Panc1 (cell line): Measurements from ENCODE around the gene NT5DC1. TPM values are rescaled to one million over a fixed set of nuclear protein-coding genes. Genes with fewer than 3 reads are reported as not detected.

Source experiments
- ATAC-seq: fragments of 200-7000 bp; cut with Tn5 transposase; 2 replicates; pipeline ENCODE4 v1.9.1; 2020; ENCODE audit warnings: mild to moderate bottlenecking, moderate library complexity
- BruUV-seq: library from RNA; stranded (reverse); fragments of 400-500 nt; replicated peaks from 2 replicates; lab custom pipeline; 2021; lab: Mats Ljungman, UMichigan
- CTCF ChIA-PET: fragments of 300-600 bp; sonication (Branson Sonifier 250); formaldehyde crosslinking; loops from one replicate; lab custom pipeline; 2022; ENCODE audit warnings: antibody characterized with exemption; lab: Charles Lee
- POLR2A ChIA-PET: fragments of 300-600 bp; sonication (Branson Sonifier 250); formaldehyde crosslinking; loops from one replicate; lab custom pipeline; 2022; ENCODE audit warnings: antibody characterized with exemption; lab: Charles Lee
- DNase-seq: peaks from one replicate; pipeline ENCODE4 v3.0.0-alpha.2; 2010; ENCODE audit warnings: low read depth, low spot score
- H3K27ac ChIP-seq: 2 replicates; pipeline ENCODE4 v1.5.1; 2011; ENCODE audit warnings: mild to moderate bottlenecking, low read length, inconsistent platforms
- H3K27me3 ChIP-seq: fragments of 200-500 bp; sonication (Bioruptor generic); 2 replicates; pipeline ENCODE4 v1.6.0; 2014; ENCODE audit warnings: low read length, inconsistent platforms; ENCODE audit not compliant: control insufficient read depth, insufficient read depth
- H3K36me3 ChIP-seq: fragments of 200-500 bp; sonication (Bioruptor generic); 2 replicates; pipeline ENCODE4 v1.5.1; 2014; ENCODE audit warnings: inconsistent platforms, mild to moderate bottlenecking, low read length, moderate library complexity; ENCODE audit not compliant: control insufficient read depth, insufficient read depth
- H3K4me1 ChIP-seq: 2 replicates; pipeline ENCODE4 v1.5.1; 2011; ENCODE audit warnings: inconsistent platforms, mild to moderate bottlenecking, low read length, moderate library complexity; ENCODE audit not compliant: control insufficient read depth, insufficient read depth
- H3K4me3 ChIP-seq, 2 experiments: 2 replicates each; pipeline ENCODE4 v1.5.1; 2011 to 2012; ENCODE audit warnings: low read depth in 2 of 2, low read length in 2 of 2, mild to moderate bottlenecking in 2 of 2, inconsistent platforms in 1 of 2, moderate library complexity in 1 of 2
- H3K9me3 ChIP-seq: fragments of 200-500 bp; sonication (Bioruptor generic); 2 replicates; pipeline ENCODE4 v1.5.1; 2014; ENCODE audit warnings: low read depth, mild to moderate bottlenecking, inconsistent platforms, low read length, moderate library complexity; ENCODE audit not compliant: control insufficient read depth, insufficient read depth
- POLR2AphosphoS5 ChIP-seq: IDR thresholded peaks from 2 replicates; pipeline ENCODE4 v1.6.1; 2012; ENCODE audit warnings: mild to moderate bottlenecking, low read depth, low read length, moderate library complexity
- REST ChIP-seq, 2 experiments: IDR thresholded peaks; 2 replicates each; pipeline ENCODE4 v1.6.1; 2011 to 2012; ENCODE audit warnings: low read depth in 2 of 2, control low read depth in 1 of 2, low read length in 1 of 2, mild to moderate bottlenecking in 1 of 2, moderate library complexity in 1 of 2; ENCODE audit not compliant: insufficient read depth in 1 of 2
- SIN3A ChIP-seq: IDR thresholded peaks from 2 replicates; pipeline ENCODE4 v1.6.1; 2012; ENCODE audit warnings: low read depth, mild to moderate bottlenecking, low read length, moderate library complexity, borderline replicate concordance; ENCODE audit not compliant: insufficient read depth
- TCF7L2 ChIP-seq: IDR thresholded peaks from 2 replicates; pipeline ENCODE4 v1.6.1; 2011; ENCODE audit warnings: mild to moderate bottlenecking, low read depth, low read length, inconsistent platforms
- in situ Hi-C: cut with HindIII; loops from 2 replicates; pipeline ENCODE4 v1.10.0; 2016; ENCODE audit warnings: low sequenced_read_pairs, low pct_unique_long_range_greater_than_20kb
- intact Hi-C: fragments of 100-400 bp; cut with micrococcal nuclease; formaldehyde crosslinking; loops from one replicate; pipeline ENCODE4 v1.10.0; 2022; ENCODE audit not compliant: unreplicated experiment
- total RNA-seq: library from RNA; stranded (reverse); gene quantifications from one replicate; pipeline ENCODE4 v1.2.1, GENCODE V29; 2021; ENCODE audit not compliant: unreplicated experiment
- TF ChIP-seq, protein P1 (sequence below): fragments of 450-650 bp; IDR thresholded peaks from 2 replicates; pipeline ENCODE4 v1.5.1; 2017; ENCODE audit warnings: mild to moderate bottlenecking

NT5DC1 gene
- total RNA-seq, 1 experiment from 2014 or later = 79.1 TPM

GRCh38 chr6:116084284-116084683, 16.4 kb upstream of the NT5DC1 start:
- Histone ChIP-seq H3K36me3 (no peaks in the 10 kb centered on the region), H3K27me3 (no peaks in the 10 kb centered on the region), H3K27ac (no peak overlapping the region), H3K4me1 (peaks cover 4% of the 10 kb centered on the region; the same call in 1 of the 2 replicates), H3K4me3 (no peak overlapping the region), H3K9me3 (no peaks in the 10 kb centered on the region)
- intact Hi-C loops (no loop called here), in situ Hi-C loops (no loop called here)
- no TSS peak for BruUV-seq
- TF ChIP-seq REST (IDR thresholded peaks at IDR 0.05; ENCODE audit: insufficient read depth in 1 of 2, low read depth in 2 of 2, low read length in 1 of 2) = no peak
- TF ChIP-seq TCF7L2 = no peak
- no peak for TF ChIP-seq POLR2AphosphoS5
- no peak for TF ChIP-seq SIN3A
- TF ChIP-seq, protein P1, sequence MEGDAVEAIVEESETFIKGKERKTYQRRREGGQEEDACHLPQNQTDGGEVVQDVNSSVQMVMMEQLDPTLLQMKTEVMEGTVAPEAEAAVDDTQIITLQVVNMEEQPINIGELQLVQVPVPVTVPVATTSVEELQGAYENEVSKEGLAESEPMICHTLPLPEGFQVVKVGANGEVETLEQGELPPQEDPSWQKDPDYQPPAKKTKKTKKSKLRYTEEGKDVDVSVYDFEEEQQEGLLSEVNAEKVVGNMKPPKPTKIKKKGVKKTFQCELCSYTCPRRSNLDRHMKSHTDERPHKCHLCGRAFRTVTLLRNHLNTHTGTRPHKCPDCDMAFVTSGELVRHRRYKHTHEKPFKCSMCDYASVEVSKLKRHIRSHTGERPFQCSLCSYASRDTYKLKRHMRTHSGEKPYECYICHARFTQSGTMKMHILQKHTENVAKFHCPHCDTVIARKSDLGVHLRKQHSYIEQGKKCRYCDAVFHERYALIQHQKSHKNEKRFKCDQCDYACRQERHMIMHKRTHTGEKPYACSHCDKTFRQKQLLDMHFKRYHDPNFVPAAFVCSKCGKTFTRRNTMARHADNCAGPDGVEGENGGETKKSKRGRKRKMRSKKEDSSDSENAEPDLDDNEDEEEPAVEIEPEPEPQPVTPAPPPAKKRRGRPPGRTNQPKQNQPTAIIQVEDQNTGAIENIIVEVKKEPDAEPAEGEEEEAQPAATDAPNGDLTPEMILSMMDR = no peak
- DNase-seq (no peak), ATAC-seq (no peak)
- ChIA-PET CTCF (no interaction called here), POLR2A (no interaction called here)

GRCh38 chr6:116087437-116088027, 13.1 kb upstream of the NT5DC1 start:
- no peak for DNase-seq
- POLR2A ChIA-PET = no interaction called here

More at GRCh38 chr6:116087437-116088027, 13.1 kb upstream of the NT5DC1 start:
- intact Hi-C loops = no loop called here
- in situ Hi-C loops = no loop called here
- CTCF ChIA-PET = interaction anchor here (0.6 kb wide), 1 partner anchor 29 kb away, joined by 5 read pairs; no protein-coding TSS in a partner anchor
- no peaks in the 10 kb centered on the region for H3K9me3 ChIP-seq
- H3K4me3 ChIP-seq = no peak overlapping the region
- H3K27me3 ChIP-seq = no peaks in the 10 kb centered on the region
- H3K4me1 ChIP-seq = peaks cover 4% of the 10 kb centered on the region; the same call in 1 of the 2 replicates
- TF ChIP-seq, protein P1 = peak; percentile 9; the same call in 1 of the 2 replicates
- TF ChIP-seq REST (IDR thresholded peaks at IDR 0.05; ENCODE audit: insufficient read depth in 1 of 2, low read depth in 2 of 2, low read length in 1 of 2) (no peak), SIN3A (no peak)
- ATAC-seq = peak; percentile 80
- no TSS peak for BruUV-seq
- H3K36me3 ChIP-seq = no peaks in the 10 kb centered on the region
- no peak overlapping the region for H3K27ac ChIP-seq
